HepG2 (cell line): ENCODE results near the gene ZNF17. TPM values are rescaled to one million over a fixed set of nuclear protein-coding genes. Genes with fewer than 3 reads are reported as not detected.

ENCODE experiments used
- AKAP8 ChIP-seq: sonication (generic); formaldehyde crosslinking; IDR thresholded peaks from 2 replicates; pipeline ENCODE4 v1.5.1; 2020; ENCODE audit warnings: mild to moderate bottlenecking, missing genetic modification reagents
- ELF3 ChIP-seq: IDR thresholded peaks from 2 replicates; pipeline ENCODE4 v1.6.1; 2016; ENCODE audit warnings: missing genetic modification reagents, missing compliant biosample characterization
- EZH2 ChIP-seq: conservative IDR thresholded peaks from 2 replicates; pipeline ENCODE4 v1.6.1; 2012; ENCODE audit warnings: mild to moderate bottlenecking, low read depth, low read length, moderate library complexity
- KDM2A ChIP-seq: sonication (generic); formaldehyde crosslinking; IDR thresholded peaks from 2 replicates; pipeline ENCODE4 v1.4.0; 2020; ENCODE audit warnings: low read depth, missing genetic modification reagents, borderline replicate concordance
- NCOA1 ChIP-seq: sonication (generic); formaldehyde crosslinking; IDR thresholded peaks from 2 replicates; pipeline ENCODE4 v1.9.0; 2021; ENCODE audit warnings: missing genetic modification reagents
- NRL ChIP-seq: sonication (generic); formaldehyde crosslinking; IDR thresholded peaks from 2 replicates; pipeline ENCODE4 v1.5.0; 2020; ENCODE audit warnings: missing genetic modification reagents, mild to moderate bottlenecking, moderate library complexity, borderline replicate concordance
- POLR2AphosphoS5 ChIP-seq: IDR thresholded peaks from 2 replicates; pipeline ENCODE4 v1.6.1; 2012; ENCODE audit warnings: low read depth, low read length
- PRPF4 ChIP-seq: fragments of 200-400 bp; formaldehyde crosslinking; IDR thresholded peaks from 2 replicates; pipeline ENCODE4 v1.6.1; 2016; ENCODE audit warnings: low read length, low read depth; ENCODE audit not compliant: poor library complexity, severe bottlenecking
- SMAD1 ChIP-seq: sonication (generic); formaldehyde crosslinking; IDR thresholded peaks from 2 replicates; pipeline ENCODE4 v1.4.0; 2020; ENCODE audit warnings: missing genetic modification reagents, low read depth, mild to moderate bottlenecking, borderline replicate concordance
- SMARCE1 ChIP-seq: fragments of 450-650 bp; IDR thresholded peaks from 2 replicates; pipeline ENCODE4 v1.6.1; 2017; ENCODE audit warnings: borderline replicate concordance
- SNAI1 ChIP-seq: sonication (generic); formaldehyde crosslinking; IDR thresholded peaks from 2 replicates; pipeline ENCODE4 v1.5.0; 2020; ENCODE audit warnings: mild to moderate bottlenecking, missing genetic modification reagents, borderline replicate concordance
- ZNF121 ChIP-seq: sonication (generic); formaldehyde crosslinking; IDR thresholded peaks from 2 replicates; pipeline ENCODE4 v1.5.0; 2020; ENCODE audit warnings: mild to moderate bottlenecking, missing genetic modification reagents
- ZNF24 ChIP-seq: fragments of 450-650 bp; IDR thresholded peaks from 2 replicates; pipeline ENCODE4 v1.6.1; 2017; ENCODE audit warnings: antibody characterized with exemption, mild to moderate bottlenecking
- ZNF3 ChIP-seq: IDR thresholded peaks from 2 replicates; pipeline ENCODE4 v1.7.0; 2017; ENCODE audit warnings: inconsistent platforms
- ZNF414 ChIP-seq: sonication (generic); formaldehyde crosslinking; IDR thresholded peaks from 2 replicates; pipeline ENCODE4 v1.5.0; 2020; ENCODE audit warnings: missing genetic modification reagents
- ZNF652 ChIP-seq: IDR thresholded peaks from 2 replicates; pipeline ENCODE4 v1.6.1; 2016; ENCODE audit warnings: low read depth, borderline replicate concordance
- ZNF883 ChIP-seq: sonication (generic); formaldehyde crosslinking; IDR thresholded peaks from 2 replicates; pipeline ENCODE4 v1.5.1; 2020; ENCODE audit warnings: mild to moderate bottlenecking, missing genetic modification reagents; ENCODE audit errors: not compliant biosample characterization
- ZSCAN22 ChIP-seq: sonication (generic); formaldehyde crosslinking; IDR thresholded peaks from 2 replicates; pipeline ENCODE4 v1.4.0; 2020; ENCODE audit warnings: mild to moderate bottlenecking, missing genetic modification reagents
- polyA plus RNA-seq, 8 experiments: library from polyadenylated mRNA; depleted of rRNA in 3 of 8; stranded (reverse) in 7 of 8; unstranded in 1 of 8; fragments of >200 nt; fragmentation: Illumina TruSeq in 4 of 8; extraction: Trizol in 4 of 8; gene quantifications; 2 replicates each; pipeline versions ENCODE4 v1.2.1 to v1.2.3, GENCODE V29; 2011 to 2016; ENCODE audit warnings: low read depth in 4 of 8, missing spikeins in 1 of 8, mixed read lengths in 1 of 8; ENCODE audit not compliant: insufficient read depth in 1 of 8
- total RNA-seq, 5 experiments: library from RNA; depleted of rRNA; stranded (reverse); fragments of >200 nt; fragmentation: Illumina TruSeq; extraction: Trizol; gene quantifications; 2 replicates each; pipeline ENCODE4 v1.2.3, GENCODE V29; 2016; ENCODE audit warnings: low read depth in 1 of 5
- TF ChIP-seq, protein P1 (sequence below), 2 experiments: sonication (generic) in 1 of 2; formaldehyde crosslinking in 1 of 2; IDR thresholded peaks; 2 replicates each; pipeline versions ENCODE4 v1.5.1 to v1.6.1; 2011 to 2020; ENCODE audit warnings: borderline replicate concordance in 1 of 2, low read depth in 1 of 2, low read length in 1 of 2, mild to moderate bottlenecking in 1 of 2, missing genetic modification reagents in 1 of 2, moderate library complexity in 1 of 2

ZNF17 gene
- total and polyA plus RNA-seq, 2 of the 13 experiments (the other 11 are each of a cell fraction or from before 2014, with no cell fraction given): 3.7 to 10.1 TPM

DNA sequence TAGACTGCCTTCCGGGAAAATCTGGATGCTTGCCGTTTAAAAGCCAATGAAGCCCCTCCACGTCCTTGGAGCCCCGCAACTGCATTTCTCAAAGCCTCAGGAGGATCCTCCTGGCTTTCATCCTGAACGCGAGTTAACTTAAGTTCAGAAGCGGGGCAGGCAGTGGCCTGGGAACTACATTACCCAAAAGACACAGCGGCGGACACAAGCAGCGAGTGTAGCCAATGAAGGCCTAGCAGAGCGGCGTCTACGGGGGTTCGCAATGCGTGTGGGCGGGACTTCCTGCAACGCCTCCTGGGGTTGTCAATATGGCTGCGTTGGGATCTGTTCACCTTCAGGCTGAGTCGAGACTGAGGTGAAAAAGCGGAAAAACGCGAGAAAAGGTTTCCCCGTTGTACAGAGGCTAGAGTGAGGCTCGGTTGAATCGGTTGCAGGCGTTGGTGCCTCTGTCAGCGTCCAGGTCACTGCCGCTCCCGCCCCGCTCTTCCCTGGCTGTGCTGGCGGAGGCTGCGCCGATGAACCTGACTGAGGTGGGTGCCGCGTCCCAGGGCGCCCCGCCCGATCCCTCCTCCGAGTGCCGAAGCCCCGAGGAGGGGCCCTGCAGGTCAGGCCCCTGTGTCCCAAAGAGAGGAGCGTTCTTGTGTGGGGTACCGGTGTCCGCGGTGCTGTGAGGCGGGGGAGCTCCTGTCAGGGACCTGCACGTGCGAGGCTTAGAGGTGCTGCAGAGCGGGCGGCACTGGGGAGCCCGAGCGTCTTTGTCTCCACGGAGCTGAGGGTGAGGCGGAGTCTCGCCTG lies at the start of gene ZNF17 (continued):
- TF ChIP-seq ZNF883 (CRISPR knock-in tag): no peak
- no peak for TF ChIP-seq EZH2
- TF ChIP-seq ZNF121 (CRISPR knock-in tag): no peak
- peak; percentile 94 for TF ChIP-seq KDM2A (CRISPR knock-in tag)
- no peak for TF ChIP-seq NCOA1 (CRISPR knock-in tag)
- TF ChIP-seq ZSCAN22 (CRISPR knock-in tag): no peak
- TF ChIP-seq, protein P1, sequence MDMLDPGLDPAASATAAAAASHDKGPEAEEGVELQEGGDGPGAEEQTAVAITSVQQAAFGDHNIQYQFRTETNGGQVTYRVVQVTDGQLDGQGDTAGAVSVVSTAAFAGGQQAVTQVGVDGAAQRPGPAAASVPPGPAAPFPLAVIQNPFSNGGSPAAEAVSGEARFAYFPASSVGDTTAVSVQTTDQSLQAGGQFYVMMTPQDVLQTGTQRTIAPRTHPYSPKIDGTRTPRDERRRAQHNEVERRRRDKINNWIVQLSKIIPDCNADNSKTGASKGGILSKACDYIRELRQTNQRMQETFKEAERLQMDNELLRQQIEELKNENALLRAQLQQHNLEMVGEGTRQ (IDR thresholded peaks at IDR 0.05; ENCODE audit: low read depth, low read length): no peak
- TF ChIP-seq, protein P1 (CRISPR knock-in tag; IDR thresholded peaks at IDR 0.05; ENCODE audit: borderline replicate concordance): no peak
- no peak for TF ChIP-seq SNAI1 (CRISPR knock-in tag)
- TF ChIP-seq SMARCE1: no peak
- no peak for TF ChIP-seq ZNF414
- no peak for TF ChIP-seq AKAP8 (CRISPR knock-in tag)
- peak; percentile 50; the same call in 1 of the 2 replicates for TF ChIP-seq ELF3
- TF ChIP-seq ZNF3 (CRISPR knock-in tag): no peak
- TF ChIP-seq ZNF24: no peak
- no peak for TF ChIP-seq ZNF652 (CRISPR knock-in tag)
- no peak for TF ChIP-seq NRL
- TF ChIP-seq PRPF4: no peak
- peak; percentile 76 for TF ChIP-seq POLR2AphosphoS5
- TF ChIP-seq SMAD1 (CRISPR knock-in tag): 0 out of 2 replicates have a peak, but pooled peaks have one; percentile 72
